HG03457 (cell line): ENCODE measurements around the gene EMC6.

Experiments
- ATAC-seq: cut with Tn5 transposase; IDR thresholded peaks from one replicate; pipeline ENCODE4 v1.9.1; 2021; ENCODE audit warnings: moderate number of reproducible peaks; ENCODE audit not compliant: unreplicated experiment

The EMC6 gene

GRCh38 chr17:3655766-3656165 lies 12.8 kb upstream of the EMC6 start:
- ATAC-seq = no peak

- ATAC-seq = no peak
Observed at GRCh38 chr17:3656353-3656752, 12.3 kb upstream of the EMC6 start.

GRCh38 chr17:3656755-3657587 lies 11.6 kb upstream of the EMC6 start:
- no peak for ATAC-seq

- no peak for ATAC-seq
Observed at GRCh38 chr17:3657588-3657869, 11.1 kb upstream of the EMC6 start.

GRCh38 chr17:3657874-3658783 lies 10.5 kb upstream of the EMC6 start:
- ATAC-seq = no peak

- ATAC-seq = no peak
Observed at GRCh38 chr17:3658784-3659449, 9.7 kb upstream of the EMC6 start.

- ATAC-seq = no peak
Observed at GRCh38 chr17:3659541-3660111, 9.0 kb upstream of the EMC6 start.

DNA sequence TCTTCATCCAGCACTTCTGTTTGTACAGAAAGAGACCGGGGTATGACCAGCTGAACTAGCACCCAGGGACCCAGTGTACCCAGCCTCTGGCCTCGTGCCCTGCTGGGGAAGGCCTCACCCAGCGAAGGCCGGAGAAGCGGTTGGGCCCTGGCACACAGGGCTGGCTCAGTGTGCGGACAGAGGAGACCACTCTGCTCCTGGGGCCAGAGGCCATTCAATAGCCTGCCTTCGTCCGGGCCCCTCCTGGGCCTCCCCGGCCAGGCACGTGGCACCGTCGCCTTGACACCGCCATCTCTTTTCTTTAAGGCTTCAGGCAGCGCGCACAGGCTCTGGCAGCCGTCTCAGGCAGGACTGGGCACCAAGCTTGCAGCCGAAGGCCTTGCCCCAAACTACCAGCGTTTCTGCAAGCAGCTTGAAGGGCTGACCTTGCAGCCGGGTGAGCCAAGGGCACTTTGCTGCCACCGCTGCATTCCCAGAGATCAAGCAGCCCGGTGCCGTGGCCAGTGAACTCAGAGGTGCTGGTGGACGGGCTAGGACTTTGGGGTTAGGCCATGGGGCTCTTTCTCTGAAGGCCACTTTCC lies 8.2 kb upstream of the EMC6 start:
- ATAC-seq = no peak

DNA sequence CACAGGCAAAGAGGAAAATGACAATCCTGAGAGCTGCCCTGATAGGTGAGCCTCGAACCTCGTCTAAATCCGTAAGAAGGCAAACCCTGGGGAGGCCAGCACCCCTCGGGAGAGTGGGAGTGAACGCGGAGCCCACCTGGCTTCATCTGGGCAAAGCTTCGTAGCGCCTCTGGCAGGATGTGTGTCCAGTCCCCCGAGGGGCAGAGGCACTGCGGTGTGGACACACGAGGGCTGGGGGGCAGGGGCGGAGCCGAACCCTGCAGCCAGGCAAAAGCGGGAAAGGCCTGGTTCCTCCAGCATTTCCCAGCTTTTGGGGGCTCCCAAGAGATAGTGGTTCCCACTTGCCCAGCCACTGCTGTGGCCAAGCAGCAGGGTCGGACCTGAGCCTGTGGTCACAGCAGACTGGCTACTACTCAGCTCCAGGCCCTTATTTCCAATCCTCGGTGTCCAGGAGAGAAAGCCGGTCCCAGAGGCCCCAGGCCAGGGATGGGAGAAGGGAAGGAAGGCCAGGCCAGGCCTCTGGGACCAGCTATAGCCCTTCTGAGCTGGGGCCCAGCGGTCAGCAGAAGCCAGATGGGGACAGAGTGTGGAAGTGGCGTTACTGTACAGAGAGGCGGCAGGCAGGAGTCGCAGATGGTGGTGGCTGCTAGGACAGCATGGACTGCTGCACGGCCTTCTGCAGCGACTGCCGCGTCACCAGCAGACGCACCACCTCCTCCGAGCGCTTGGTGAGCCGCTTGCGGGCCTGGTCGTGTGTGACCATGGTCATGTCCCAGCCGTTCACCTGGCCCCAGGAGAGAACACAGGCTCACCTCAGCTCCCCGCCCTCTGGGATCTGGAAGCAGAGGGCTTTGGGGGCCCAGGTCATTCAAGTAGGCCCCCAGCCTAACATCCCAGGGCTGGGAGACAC lies 5.3 kb upstream of the EMC6 start:
- no peak for ATAC-seq

DNA sequence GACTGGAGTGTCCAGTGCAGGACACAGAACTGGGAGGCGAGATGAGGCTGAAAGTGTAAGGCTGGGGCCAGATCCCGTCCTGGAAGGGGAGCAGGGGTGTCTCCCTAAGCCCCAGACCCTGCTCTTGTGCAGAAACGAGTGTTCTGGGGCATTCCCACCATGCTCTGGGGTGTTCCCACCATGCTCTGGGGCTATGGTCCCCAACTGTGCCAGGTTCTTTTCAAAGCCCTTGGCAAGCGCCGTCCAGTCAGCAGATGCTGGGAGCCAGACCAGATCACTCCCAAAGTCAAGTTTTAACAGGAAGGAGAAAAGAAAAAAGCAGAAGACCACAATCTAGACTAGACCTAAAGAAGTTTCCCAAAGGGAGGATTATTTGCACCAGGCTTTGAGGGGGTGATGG lies 2.8 kb upstream of the EMC6 start:
- no peak for ATAC-seq

GRCh38 chr17:3666516-3666915 lies 2.1 kb upstream of the EMC6 start:
- no peak for ATAC-seq

DNA sequence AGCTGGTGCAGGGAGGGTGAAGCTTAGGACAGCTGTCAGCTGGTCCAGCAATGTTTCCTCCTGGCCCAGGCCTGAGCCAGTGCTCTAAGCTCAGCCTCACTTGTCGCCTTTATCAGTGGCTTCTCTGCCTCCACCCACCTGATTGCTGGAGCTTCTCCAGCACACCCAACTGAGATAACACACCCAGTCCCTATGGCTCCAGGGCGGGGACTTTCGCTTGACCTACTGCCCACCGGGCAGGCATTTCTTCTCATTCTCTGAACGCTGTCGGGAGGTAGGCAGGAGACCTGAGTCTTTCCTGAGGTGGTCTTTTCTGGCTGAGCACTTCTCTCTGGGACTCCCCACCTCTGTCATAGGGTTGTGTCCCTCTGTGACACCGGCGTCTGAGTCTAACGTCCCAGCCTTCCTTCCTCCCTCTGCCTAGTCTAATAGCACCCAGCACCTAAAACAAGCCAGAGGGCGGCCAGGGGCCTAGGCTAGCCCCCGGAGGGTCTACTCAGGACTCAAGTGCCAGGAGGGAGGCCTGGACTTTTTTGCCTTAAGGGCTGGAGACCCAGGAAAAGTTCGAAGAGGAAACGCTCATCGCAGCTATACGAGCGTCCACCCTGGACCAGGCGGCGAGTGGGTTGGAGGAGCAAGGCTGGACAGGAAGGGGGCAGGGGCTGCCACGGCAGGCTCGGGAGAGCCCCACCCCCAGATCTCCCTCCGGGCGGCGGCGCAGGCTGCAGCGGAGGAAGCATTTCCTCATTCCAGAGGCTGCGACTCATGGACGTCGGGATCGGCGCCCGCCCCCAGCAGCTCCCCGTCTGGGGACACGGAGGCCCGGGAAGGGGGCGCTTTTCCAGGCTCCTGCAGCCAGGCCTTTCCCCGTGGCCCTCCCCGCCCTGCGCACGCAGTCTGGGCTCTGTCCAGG lies 990 bp upstream of the EMC6 start:
- ATAC-seq = no peak

DNA sequence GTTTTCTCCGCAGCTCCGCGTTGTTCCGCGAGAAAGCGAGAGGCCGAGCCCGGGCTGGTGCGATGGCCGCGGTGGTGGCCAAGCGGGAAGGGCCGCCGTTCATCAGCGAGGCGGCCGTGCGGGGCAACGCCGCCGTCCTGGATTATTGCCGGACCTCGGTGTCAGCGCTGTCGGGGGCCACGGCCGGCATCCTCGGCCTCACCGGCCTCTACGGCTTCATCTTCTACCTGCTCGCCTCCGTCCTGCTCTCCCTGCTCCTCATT lies 404 bp downstream of the EMC6 start:
- ATAC-seq = no peak

- no peak for ATAC-seq
Observed at GRCh38 chr17:3669548-3669947, 936 bp downstream of the EMC6 start.

DNA sequence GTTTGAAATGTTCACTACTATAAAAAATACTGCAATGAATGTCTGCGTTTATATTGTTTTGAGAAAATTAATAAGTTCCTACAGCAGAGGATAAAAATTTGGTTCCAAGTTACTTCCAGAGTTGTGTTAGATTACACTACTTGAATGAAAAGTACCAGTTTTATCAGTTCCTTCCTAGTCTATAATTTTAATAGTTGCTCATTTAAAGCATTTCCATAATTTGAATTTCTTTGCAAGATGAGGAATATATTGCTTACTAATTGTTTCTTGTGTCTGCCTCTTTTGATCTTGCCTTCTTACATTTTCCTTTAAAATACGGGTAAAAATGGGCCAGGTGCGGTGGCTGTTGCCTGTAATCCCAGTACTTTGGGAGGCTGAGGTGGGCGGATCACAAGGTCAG lies 4.0 kb downstream of the EMC6 start:
- no peak for ATAC-seq

- no peak for ATAC-seq
Observed at GRCh38 chr17:3675886-3676285, 7.3 kb downstream of the EMC6 start.

DNA sequence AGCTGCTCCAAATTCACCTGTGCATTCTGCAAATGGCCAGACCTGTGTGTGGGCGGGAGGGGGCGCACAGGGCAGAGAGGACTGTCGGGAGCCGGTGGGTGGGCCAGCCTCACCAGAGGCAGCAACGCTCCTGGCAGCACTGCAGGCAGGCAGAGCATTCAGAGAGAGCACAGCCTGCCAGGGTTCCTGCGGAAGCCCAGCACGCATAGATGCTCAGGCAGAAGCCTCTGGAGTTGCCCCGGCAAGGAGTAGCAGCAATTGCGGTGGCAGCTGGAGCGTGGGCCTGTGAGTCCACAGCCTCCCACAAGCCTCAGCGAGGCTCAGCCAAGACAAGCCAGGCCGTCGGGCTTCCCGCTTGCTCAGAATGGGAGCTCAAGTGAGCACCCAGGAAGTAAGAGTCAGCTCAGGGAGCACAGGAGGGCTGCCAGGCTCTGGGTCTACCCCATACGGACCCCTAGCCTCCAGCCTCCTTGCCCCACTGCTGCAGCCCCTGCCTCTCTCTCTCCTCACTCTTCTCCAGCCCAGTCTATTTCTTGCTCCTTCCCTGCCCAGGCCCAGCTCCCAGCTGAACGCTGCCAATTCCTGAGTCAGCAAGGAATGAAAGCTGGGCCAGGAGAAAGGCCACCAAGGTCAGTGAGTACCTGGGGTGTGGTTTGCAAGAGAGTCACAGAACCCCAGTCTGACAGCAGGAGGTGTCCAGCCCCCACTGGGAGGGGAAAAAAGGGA lies 9.6 kb downstream of the EMC6 start:
- no peak for ATAC-seq

- ATAC-seq = no peak
Observed at GRCh38 chr17:3678821-3679530, 10.4 kb downstream of the EMC6 start.
